ENCODE results near the gene FNDC5.

FNDC5 gene

GRCh38 chr1:32896451-32896850 lies 25.7 kb upstream of the FNDC5 start:
- DNase-seq (ENCODE audit: low read depth in 2 of 2), result no peak
- no peak for TF ChIP-seq CTCF (IDR thresholded peaks at IDR 0.05; ENCODE audit: low read depth, low read length)
- no peak overlapping the region for H3K4me3 ChIP-seq (replicated peaks in 1 of 2; ENCODE audit: low read depth in 2 of 2, low read length in 2 of 2)

GRCh38 chr1:32895325-32896215 lies 24.9 kb upstream of the FNDC5 start:
- no peak overlapping the region for H3K4me3 ChIP-seq (replicated peaks in 1 of 2; ENCODE audit: low read depth in 2 of 2, low read length in 2 of 2)
- no peak for DNase-seq (ENCODE audit: low read depth in 2 of 2)
- TF ChIP-seq CTCF (IDR thresholded peaks at IDR 0.05; ENCODE audit: low read depth, low read length), result no peak

GRCh38 chr1:32894681-32895080 lies 24.0 kb upstream of the FNDC5 start:
- TF ChIP-seq CTCF (IDR thresholded peaks at IDR 0.05; ENCODE audit: low read depth, low read length), result no peak
- H3K4me3 ChIP-seq (replicated peaks in 1 of 2; ENCODE audit: low read depth in 2 of 2, low read length in 2 of 2), result no peak overlapping the region

GRCh38 chr1:32894019-32894600 lies 23.4 kb upstream of the FNDC5 start:
- TF ChIP-seq CTCF (IDR thresholded peaks at IDR 0.05; ENCODE audit: low read depth, low read length), result no peak
- no peak overlapping the region for H3K4me3 ChIP-seq (replicated peaks in 1 of 2; ENCODE audit: low read depth in 2 of 2, low read length in 2 of 2)
- DNase-seq (ENCODE audit: low read depth in 2 of 2), result no peak

More at GRCh38 chr1:32894681-32895080, 24.0 kb upstream of the FNDC5 start:
- DNase-seq (ENCODE audit: low read depth in 2 of 2), result no peak

- no peak for TF ChIP-seq CTCF (IDR thresholded peaks at IDR 0.05; ENCODE audit: low read depth, low read length)
- peak overlapping the region; percentile 47 to 50 for H3K4me3 ChIP-seq (replicated peaks in 1 of 2; ENCODE audit: low read depth in 2 of 2, low read length in 2 of 2)
- peak in 1 of 2 donors; percentile 27 for DNase-seq (ENCODE audit: low read depth in 2 of 2)
These were observed 22.7 kb upstream of the FNDC5 start for GRCh38 chr1:32893198-32894018.

- peak overlapping the region; percentile 47 to 50 for H3K4me3 ChIP-seq (replicated peaks in 1 of 2; ENCODE audit: low read depth in 2 of 2, low read length in 2 of 2)
- peak; percentile 12 for TF ChIP-seq CTCF (IDR thresholded peaks at IDR 0.05; ENCODE audit: low read depth, low read length)
- peak in 1 of 2 donors; percentile 19 for DNase-seq (ENCODE audit: low read depth in 2 of 2)
These were observed 21.9 kb upstream of the FNDC5 start for GRCh38 chr1:32892368-32893197.

Measured in cardiac fibroblast (primary cell).